Suppressor macrophage (primary cell): ENCODE measurements around the gene HOXD12.

Experiments
- DNase-seq, 4 experiments: peaks; one replicate each; pipeline ENCODE4 v3.0.0-alpha.2; 2020 to 2022

The HOXD12 gene

DNA sequence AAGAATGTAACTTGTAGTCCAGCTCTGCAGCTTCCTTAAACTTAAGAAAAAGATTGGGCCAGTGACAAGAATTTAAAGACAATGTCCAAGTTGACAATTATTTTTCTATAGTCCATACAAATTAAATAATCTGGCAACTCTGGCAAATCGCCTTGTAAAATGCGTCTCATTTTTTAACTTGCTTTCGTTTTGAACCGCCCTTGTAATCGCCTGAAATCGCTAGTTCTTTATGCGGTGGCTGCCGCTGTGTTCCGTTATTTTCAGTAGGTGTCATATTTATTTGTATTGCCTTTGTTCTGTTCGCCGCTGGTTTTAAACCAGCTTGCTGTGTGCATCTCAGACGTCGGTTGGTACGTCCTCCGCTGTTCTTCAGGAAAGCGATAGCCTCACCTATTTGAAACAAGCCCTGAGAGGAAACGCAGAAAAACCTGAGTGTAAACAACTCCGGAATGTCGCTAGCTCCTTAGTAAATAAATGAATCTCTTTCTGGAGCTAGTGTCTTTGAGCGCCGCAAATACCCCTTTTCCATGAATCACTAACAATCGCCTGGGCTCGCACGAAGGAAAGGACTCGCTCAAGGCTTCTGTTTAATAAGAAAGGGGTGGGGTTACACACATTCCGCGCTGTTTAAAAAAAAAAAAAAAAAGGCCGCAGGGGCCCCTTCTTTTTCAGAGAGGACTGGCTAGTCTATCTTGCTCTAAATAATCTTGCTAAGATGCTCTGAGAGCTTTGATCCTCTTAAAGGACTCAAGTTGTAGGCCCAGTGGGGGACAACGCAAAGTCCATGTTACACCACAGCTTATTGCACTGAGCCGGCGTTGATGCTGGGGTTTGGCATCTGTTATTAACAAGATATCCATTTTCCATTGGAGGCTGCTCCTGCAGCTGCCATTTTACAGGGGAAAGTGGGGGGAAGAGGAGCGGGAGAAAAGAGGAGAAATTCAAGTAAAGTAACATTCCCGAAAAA is 32.9 kb downstream of the HOXD12 start:
- peak in 3 of 4 experiments; percentile 14 to 41 (median 16) for DNase-seq

DNA sequence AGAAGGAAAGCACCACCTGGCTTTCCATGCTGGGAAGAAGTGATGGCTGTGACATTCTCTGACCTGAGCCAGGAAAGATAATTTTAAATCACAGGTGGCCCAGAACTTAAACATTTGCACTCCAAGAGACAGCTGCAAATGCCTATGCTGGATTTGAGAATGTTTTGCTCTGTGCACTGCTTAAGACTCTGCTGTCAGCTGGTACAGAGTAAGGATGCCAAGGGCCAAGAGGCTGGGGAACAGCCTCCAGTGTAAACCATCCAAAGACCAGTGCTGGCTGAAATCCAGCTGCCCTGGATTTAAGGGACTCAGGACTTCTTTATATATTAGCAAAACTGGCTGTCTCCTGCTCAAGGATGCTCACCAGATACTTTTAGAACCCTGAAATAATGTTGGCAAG is 33.8 kb downstream of the HOXD12 start:
- DNase-seq, result no peak

DNA sequence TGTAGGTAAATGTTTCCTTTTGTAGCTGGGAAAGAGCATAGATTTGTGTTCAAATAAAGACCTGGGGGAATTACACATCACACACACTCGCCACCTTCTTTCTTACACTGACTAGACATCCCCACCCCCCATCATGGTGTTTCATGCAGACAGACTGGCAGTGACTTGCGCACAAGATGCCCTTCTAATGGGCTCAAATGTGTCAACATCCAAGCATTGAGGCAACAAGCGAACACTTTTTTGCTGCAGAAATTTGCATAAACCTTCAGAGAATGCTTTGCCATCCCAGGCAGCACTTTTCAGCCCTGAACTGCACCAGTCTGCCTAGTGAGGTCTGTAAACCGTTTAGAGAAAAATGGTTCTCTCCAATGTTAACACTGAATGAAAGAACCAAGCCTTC is 34.4 kb downstream of the HOXD12 start:
- DNase-seq, result no peak

DNA sequence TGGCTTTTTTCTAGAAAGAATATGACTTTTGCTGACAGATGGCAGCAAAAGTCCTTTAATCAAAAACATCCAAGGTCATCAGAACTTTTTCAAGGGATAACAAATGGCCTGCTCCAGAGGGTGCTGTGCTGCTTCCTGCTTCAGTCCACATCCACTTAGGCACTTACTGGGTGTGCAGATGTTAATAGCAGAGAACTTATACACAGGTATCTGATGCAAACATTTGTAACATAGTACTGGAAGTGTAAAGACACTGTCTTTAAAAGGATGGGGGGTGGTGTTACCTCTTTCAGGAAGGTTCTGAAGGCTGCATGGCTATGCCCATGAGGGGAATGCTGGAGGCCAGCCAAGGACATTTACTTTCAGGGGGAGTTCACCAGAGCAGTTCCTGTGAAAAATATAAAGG is 35.4 kb downstream of the HOXD12 start:
- no peak for DNase-seq

GRCh38 chr2:176136374-176137251 is 37.0 kb downstream of the HOXD12 start:
- peak in 1 of 4 experiments; percentile 18 for DNase-seq

- DNase-seq, result no peak
Measured at GRCh38 chr2:176137252-176137580, 37.6 kb downstream of the HOXD12 start.

GRCh38 chr2:176137906-176138305 is 38.3 kb downstream of the HOXD12 start:
- DNase-seq, result no peak

- no peak for DNase-seq
Measured at GRCh38 chr2:176138526-176138922, 38.9 kb downstream of the HOXD12 start.

- DNase-seq, result no peak
Measured at GRCh38 chr2:176138923-176139660, 39.5 kb downstream of the HOXD12 start.

- no peak for DNase-seq
Measured at GRCh38 chr2:176139661-176140512, 40.3 kb downstream of the HOXD12 start.

- peak; percentile 61 to 77 (median 66) for DNase-seq
Measured at GRCh38 chr2:176140513-176141317, 41.1 kb downstream of the HOXD12 start.

GRCh38 chr2:176142281-176142680 is 42.7 kb downstream of the HOXD12 start:
- DNase-seq, result no peak

DNA sequence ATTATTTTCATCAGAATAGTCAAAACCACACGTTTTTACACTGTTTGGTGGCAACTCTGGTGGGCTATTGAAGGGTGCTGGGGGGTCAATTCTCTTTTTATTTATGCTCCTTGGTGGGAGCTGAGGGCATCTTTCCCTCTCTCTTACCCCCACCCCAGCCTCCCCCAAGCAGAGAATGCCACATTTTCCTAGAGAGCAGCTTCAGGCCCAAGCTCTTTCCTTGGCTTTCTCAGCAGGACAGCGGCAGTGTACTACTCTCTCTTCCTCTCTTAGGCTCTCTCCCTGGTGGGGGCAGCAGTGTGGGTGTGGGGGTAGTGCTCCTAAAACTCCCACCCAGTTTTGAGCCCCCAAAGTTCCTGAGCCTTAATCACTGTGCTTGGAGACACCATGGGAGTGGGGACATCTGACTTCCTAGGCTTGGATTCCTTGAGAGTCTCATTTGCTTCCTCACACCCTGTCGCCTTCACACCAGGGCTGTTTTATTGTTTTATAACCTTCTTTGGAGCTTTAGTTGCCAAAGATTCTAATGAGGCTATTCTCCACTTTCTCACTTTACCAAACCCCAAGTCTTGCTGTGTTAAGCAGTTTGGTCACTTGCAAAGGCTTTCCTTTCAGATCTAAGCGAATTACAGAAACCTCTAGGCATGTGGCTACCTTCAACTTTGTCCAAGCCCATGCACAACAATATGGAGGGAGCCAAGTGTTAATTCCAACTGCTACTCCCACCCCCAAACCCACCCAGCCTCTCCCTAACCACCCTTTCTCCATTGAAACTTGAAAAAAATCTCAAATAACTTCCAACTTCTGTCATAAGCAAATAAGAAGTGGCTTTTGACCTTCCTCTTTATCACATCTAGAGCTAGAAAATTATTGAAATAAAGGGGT is 45.7 kb downstream of the HOXD12 start:
- DNase-seq, result no peak

GRCh38 chr2:176146101-176146500 is 46.5 kb downstream of the HOXD12 start:
- no peak for DNase-seq

- no peak for DNase-seq
Measured at GRCh38 chr2:176146645-176147044, 47.0 kb downstream of the HOXD12 start.

GRCh38 chr2:176147210-176147799 is 47.7 kb downstream of the HOXD12 start:
- no peak for DNase-seq

DNA sequence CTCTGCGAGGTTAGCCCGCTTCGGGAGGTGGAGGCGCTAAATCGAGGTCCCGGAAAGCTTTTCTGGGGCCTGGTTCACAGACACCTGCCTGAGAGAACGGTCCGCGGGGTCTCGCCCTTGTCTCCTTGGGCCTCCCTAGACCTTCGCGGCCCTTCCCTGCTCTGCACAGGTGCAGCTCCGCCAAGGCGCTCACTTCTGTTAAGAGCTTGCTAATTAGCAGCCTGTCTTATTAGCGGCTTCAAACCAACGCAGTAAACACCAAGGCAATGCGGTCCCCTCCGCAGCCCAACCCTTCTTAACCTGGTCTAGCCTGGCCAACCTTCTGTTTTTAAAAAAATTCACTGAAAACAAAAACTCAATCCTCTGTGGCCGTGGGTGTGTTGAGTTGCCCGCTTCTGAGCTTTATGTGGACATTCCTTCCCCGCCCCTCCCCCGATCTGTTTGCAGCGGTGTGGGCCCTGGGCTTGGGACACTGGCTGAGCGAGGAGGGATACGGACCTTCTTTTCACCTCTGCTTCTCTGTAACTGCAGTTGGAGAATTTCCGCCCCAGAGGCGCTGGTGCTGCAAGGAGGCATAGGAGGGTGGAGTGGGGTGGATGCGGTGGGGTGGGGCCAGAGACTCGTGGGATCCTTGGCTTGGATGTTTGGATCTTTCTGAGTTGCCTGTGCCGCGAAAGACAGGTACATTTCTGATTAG is 48.4 kb downstream of the HOXD12 start:
- no peak for DNase-seq

GRCh38 chr2:176148751-176149421 is 49.3 kb downstream of the HOXD12 start:
- no peak for DNase-seq
